Nephron (organoid): ENCODE data around the gene OSTN.

Experiments used
- H3K27ac Mint-ChIP-seq, 3 experiments: 2 replicates each; pipeline ENCODE4 v1.8.0; 2020; ENCODE audit warnings: mixed read lengths in 3 of 3, mild to moderate bottlenecking in 2 of 3, moderate library complexity in 1 of 3
- H3K27me3 Mint-ChIP-seq: 2 replicates; pipeline ENCODE4 v1.8.0; 2021; ENCODE audit warnings: low read depth, mild to moderate bottlenecking, moderate library complexity, mixed read lengths
- H3K36me3 Mint-ChIP-seq: 2 replicates; pipeline ENCODE4 v1.8.0; 2020; ENCODE audit warnings: low read depth, mixed read lengths
- H3K4me1 Mint-ChIP-seq: 2 replicates; pipeline ENCODE4 v1.8.0; 2020; ENCODE audit warnings: mixed read lengths
- H3K4me3 Mint-ChIP-seq, 3 experiments: 2 replicates each; pipeline ENCODE4 v1.8.0; 2020; ENCODE audit warnings: mild to moderate bottlenecking in 3 of 3, mixed read lengths in 3 of 3, moderate library complexity in 2 of 3
- H3K9me3 Mint-ChIP-seq: 2 replicates; pipeline ENCODE4 v1.8.0; 2020; ENCODE audit warnings: mixed read lengths
- TF ChIP-seq, protein P1 (sequence below), 3 experiments: fragments of 200-600 bp; sonication (generic); IDR thresholded peaks; one replicate each; pipeline ENCODE4 v1.5.0; 2021; ENCODE audit warnings: antibody characterized with exemption in 3 of 3; ENCODE audit not compliant: unreplicated experiment in 3 of 3

Gene OSTN

DNA sequence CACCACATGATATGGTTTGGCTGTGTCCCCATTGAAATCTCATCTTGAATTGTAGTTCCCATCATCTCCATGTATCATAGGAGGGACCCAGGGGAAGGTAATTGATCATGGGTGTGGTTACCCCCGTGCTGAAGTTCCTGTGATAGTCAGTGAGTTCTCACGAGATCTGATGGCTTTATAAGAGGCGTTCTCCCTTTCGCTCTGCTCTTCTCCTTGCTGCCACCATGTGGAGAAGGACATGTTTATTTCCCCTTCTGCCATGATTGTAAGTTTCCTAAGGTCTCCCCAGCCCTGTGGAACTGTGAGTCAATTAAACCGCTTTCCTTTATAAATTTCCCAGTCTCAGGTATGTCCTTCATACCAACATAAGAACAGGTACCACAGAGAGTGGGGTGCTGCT is 21.9 kb downstream of the OSTN start:
- Mint-ChIP-seq H3K27me3 (no peaks in the 10 kb centered on the region), H3K36me3 (no peaks in the 10 kb centered on the region), H3K4me3 (no peak overlapping the region), H3K9me3 (peaks cover 5% of the 10 kb centered on the region), H3K4me1 (no peaks in the 10 kb centered on the region), H3K27ac (no peak overlapping the region)
- TF ChIP-seq, protein P1, sequence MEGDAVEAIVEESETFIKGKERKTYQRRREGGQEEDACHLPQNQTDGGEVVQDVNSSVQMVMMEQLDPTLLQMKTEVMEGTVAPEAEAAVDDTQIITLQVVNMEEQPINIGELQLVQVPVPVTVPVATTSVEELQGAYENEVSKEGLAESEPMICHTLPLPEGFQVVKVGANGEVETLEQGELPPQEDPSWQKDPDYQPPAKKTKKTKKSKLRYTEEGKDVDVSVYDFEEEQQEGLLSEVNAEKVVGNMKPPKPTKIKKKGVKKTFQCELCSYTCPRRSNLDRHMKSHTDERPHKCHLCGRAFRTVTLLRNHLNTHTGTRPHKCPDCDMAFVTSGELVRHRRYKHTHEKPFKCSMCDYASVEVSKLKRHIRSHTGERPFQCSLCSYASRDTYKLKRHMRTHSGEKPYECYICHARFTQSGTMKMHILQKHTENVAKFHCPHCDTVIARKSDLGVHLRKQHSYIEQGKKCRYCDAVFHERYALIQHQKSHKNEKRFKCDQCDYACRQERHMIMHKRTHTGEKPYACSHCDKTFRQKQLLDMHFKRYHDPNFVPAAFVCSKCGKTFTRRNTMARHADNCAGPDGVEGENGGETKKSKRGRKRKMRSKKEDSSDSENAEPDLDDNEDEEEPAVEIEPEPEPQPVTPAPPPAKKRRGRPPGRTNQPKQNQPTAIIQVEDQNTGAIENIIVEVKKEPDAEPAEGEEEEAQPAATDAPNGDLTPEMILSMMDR (IDR thresholded peaks at IDR 0.05; ENCODE audit: unreplicated experiment in 3 of 3) = no peak

DNA sequence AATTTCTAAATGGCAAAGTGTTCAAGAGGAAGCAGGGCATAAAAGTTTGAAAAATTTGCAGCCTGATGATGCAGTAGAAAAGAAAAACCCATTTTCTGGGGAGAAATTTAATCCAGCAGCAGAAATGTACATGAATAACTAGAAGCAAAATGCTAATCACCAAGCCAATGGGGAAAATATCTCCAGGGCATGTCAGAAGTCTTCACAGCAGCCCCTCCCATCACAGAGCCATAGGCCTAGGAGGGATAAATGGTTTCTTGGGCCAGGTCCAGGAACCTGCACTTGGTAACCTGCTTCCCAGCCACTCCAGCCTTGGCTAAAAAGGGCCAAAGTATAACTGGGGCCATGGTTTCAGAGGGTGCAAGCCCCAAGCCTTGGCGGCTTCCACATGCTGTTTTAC is 22.6 kb downstream of the OSTN start:
- TF ChIP-seq, protein P1 (IDR thresholded peaks at IDR 0.05; ENCODE audit: unreplicated experiment in 3 of 3) = no peak
- Mint-ChIP-seq H3K36me3 (no peaks in the 10 kb centered on the region), H3K27me3 (no peaks in the 10 kb centered on the region), H3K4me1 (no peaks in the 10 kb centered on the region), H3K27ac (no peak overlapping the region), H3K9me3 (peaks cover 2% of the 10 kb centered on the region), H3K4me3 (no peak overlapping the region)

DNA sequence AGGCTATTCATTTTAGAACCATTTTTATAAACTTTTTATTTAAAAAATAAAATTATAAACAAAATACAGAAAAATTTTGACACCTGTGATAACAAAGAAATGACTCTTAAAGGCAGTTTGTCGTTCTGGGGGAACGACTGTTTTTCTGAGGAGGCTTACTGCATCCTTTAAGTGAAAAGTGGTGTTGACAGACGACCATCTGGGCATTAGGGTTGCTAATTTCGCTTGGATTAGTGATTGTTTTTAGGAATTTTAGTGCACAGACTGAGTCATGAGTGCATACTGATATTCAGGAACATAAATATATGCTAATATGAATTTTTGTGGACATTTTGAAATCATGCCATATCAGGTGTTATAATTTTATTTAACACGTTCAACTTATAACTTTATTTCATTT is 28.5 kb downstream of the OSTN start:
- Mint-ChIP-seq H3K27me3 (no peaks in the 10 kb centered on the region), H3K36me3 (no peaks in the 10 kb centered on the region), H3K27ac (no peak overlapping the region), H3K9me3 (no peaks in the 10 kb centered on the region), H3K4me1 (no peaks in the 10 kb centered on the region), H3K4me3 (no peak overlapping the region)
- TF ChIP-seq, protein P1 (IDR thresholded peaks at IDR 0.05; ENCODE audit: unreplicated experiment in 3 of 3) = no peak

DNA sequence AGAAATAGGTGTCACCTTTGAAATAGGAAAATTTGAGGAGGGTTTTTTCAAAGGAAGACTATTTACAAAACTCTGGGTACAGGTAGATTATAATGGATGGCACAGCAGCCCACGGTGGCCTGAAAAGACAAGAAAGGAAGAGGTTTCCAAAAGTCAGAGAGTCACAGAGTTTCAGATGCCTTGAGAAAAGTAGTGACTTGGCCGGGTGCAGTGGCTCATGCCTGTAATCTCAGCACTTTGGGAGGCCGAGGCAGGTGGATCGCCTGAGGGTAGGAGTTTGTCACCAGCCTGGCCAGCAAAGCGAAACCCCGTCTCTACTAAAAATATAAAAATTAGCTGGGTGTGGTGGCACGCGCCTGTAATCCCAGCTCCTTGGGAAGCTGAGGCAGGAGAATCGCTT is 35.2 kb downstream of the OSTN start:
- H3K4me3 Mint-ChIP-seq = no peak overlapping the region
- H3K36me3 Mint-ChIP-seq = no peaks in the 10 kb centered on the region
- H3K27me3 Mint-ChIP-seq = no peaks in the 10 kb centered on the region
- TF ChIP-seq, protein P1 (IDR thresholded peaks at IDR 0.05; ENCODE audit: unreplicated experiment in 3 of 3) = no peak
- H3K27ac Mint-ChIP-seq = no peak overlapping the region
- no peaks in the 10 kb centered on the region for H3K9me3 Mint-ChIP-seq
- H3K4me1 Mint-ChIP-seq = peaks cover 8% of the 10 kb centered on the region

DNA sequence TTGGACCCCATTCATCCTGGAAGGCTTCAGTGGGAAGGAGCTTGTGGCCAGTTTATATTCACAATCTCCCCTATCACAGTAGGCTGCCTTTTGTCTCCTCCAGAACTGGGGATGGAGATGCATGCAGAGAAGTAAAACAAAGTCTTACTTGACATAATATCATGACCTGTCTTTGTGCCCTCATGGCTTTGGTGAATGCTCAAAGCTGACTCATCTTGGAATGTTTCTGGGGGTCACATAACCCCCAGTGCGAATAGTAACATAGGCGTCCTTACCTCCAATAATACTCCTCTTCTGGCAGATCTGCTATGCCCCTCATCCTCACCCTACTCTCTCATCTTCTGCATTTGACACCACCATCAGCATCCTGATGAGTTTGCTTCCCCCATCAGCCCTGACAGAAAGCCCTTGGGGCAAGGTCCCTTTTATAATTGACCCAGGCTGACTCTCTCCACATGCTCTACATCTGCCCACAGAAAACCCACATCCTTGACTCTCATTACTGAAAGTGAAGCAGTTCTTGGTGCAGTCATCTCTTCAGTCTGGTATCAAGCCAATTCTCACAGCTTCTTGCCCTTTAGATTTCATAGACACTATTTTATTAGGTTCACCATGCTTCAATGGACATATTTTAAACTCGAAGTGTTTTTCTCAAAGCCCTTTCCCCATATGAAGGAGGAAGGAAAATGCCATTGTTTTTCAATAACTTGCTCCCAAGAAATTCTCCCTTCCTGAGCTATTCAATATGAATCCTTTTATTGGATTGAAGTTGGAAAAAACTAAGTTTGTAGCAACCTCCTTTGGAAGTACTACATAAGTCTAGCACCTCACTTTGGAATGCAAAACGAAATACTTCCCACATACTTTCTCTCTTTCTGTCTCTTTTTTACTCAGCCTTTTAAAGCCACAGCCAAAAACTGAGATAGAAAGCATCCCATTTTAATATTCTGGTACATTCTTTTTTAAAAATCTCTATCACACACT is 36.6 kb downstream of the OSTN start:
- no peaks in the 10 kb centered on the region for H3K36me3 Mint-ChIP-seq
- peaks cover 8% of the 10 kb centered on the region for H3K4me1 Mint-ChIP-seq
- H3K9me3 Mint-ChIP-seq = no peaks in the 10 kb centered on the region
- H3K4me3 Mint-ChIP-seq = no peak overlapping the region
- no peaks in the 10 kb centered on the region for H3K27me3 Mint-ChIP-seq
- TF ChIP-seq, protein P1 (IDR thresholded peaks at IDR 0.05; ENCODE audit: unreplicated experiment in 3 of 3) = no peak
- peak overlapping the region; percentile 1 to 72 (median 25) for H3K27ac Mint-ChIP-seq

DNA sequence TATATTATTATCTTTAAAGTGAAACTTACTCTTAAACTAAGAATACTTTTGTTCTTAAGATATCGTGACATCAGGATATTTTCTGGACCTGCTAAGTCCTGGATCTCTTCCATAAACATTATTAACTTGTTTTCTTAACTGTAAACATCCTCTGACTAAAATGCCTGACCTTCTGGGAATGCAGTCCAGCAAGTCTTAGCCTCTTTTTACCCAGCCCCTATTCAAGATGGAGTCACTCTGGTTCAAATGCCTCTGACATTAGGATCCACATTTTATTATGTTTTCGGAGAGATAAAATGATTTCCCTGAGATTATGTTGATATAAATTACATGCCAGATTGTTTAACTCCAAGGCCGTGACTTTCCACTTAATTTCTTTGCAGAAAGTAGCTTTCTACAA is 37.6 kb downstream of the OSTN start:
- no peak overlapping the region for H3K4me3 Mint-ChIP-seq
- H3K27ac Mint-ChIP-seq = peak overlapping the region; percentile 25 to 74 (median 63)
- no peaks in the 10 kb centered on the region for H3K9me3 Mint-ChIP-seq
- no peaks in the 10 kb centered on the region for H3K36me3 Mint-ChIP-seq
- TF ChIP-seq, protein P1 (IDR thresholded peaks at IDR 0.05; ENCODE audit: unreplicated experiment in 3 of 3) = no peak
- peaks cover 8% of the 10 kb centered on the region for H3K4me1 Mint-ChIP-seq
- H3K27me3 Mint-ChIP-seq = no peaks in the 10 kb centered on the region
